HFF-Myc (cell line): Measurements from ENCODE around the gene ABCA13.

Experiments used
- DNase-seq: peaks from one replicate; pipeline ENCODE4 v3.0.0-alpha.2; 2011; ENCODE audit warnings: low read depth; ENCODE audit errors: extremely low read depth
- H3K4me3 ChIP-seq: replicated peaks from 2 replicates; pipeline ENCODE4 v1.5.1; 2011; ENCODE audit warnings: low read depth, mild to moderate bottlenecking, control low read depth, low read length
- CTCF ChIP-seq: IDR thresholded peaks from 2 replicates; pipeline ENCODE4 v1.5.1; 2012; ENCODE audit warnings: mild to moderate bottlenecking, low read depth, low read length, control low read depth; ENCODE audit errors: missing control alignments

The ABCA13 gene

GRCh38 chr7:48237354-48237753 is 66.1 kb downstream of the ABCA13 start:
- H3K4me3 ChIP-seq, result no peak overlapping the region
- TF ChIP-seq CTCF, result no peak

DNA sequence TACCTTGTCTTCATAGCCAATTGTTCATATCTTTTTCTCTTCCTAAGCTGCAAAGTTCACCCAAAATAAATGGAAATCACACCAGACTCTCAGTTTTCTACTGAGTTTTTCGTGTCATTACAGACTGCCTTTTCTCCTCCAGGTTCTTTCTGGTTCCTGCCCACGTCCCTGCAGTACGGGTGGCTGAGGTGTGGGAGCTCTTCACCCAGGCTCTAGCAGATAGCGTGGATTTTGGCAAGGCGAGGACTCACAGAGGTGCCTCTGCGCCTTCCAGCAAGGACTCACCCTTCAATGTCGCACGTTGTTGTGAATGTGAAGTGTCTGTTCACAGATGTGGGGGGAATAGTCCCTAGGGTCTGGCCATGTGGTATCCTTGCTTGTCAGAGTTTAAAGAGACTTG is 71.6 kb downstream of the ABCA13 start:
- TF ChIP-seq CTCF, result no peak
- no peak overlapping the region for H3K4me3 ChIP-seq
- no peak for DNase-seq

More at GRCh38 chr7:48237354-48237753, 66.1 kb downstream of the ABCA13 start:
- no peak for DNase-seq

DNA sequence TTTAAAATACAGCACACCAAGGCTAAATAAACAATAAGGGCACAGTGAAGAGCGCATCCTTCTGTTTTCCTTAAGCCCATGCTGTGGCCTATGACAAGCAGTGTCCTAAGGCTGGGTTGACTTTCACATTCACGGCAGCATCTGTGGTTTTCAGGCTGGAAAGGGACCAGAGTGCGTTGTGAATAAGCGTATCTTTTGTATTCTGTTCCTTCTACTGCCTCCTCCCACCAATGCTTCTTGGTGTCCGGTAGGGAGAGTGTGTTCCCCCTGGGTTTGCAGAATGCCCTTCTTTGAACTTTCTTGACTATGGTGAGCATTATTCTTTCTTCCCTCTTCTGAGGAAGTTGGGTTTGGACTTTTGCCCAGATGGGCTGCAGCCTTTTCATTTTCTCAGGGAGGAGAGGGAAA is 73.6 kb downstream of the ABCA13 start:
- no peak for DNase-seq
- H3K4me3 ChIP-seq, result no peak overlapping the region
- no peak for TF ChIP-seq CTCF

DNA sequence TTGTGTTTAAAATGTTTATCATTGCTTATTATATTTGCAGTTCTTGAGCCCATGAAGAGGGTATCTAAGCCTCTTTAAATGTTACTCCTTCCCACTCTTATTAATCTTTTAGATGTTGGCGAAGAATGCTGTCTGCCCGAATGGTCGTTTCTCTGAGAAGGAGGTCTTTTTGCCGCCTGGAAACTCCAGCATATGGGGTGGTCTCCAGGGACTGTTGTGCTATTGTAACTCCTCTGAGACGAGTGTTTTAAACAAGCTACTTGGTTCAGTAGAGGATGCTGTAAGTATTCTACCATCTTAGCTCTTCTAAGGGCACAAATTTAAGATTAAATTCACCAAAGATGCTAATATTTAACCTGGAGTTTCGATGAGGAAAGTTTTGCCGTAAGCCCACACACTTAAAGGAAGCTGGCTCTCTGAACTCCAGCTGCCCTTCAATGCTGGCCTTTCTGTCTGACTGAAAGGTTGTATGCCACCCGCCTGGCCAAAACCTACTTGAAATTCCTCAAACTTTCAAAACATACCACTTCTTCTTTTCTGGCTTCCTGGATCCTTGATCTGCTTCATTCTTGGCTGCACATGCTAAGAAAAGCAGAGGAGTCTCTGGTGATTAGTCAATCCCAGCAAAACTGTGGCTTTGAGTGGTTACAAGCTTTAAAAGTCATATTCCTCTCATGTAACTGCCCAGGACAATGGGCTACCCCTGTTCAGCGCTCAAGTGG is 74.7 kb downstream of the ABCA13 start:
- no peak for DNase-seq
- TF ChIP-seq CTCF, result no peak
- no peak overlapping the region for H3K4me3 ChIP-seq

DNA sequence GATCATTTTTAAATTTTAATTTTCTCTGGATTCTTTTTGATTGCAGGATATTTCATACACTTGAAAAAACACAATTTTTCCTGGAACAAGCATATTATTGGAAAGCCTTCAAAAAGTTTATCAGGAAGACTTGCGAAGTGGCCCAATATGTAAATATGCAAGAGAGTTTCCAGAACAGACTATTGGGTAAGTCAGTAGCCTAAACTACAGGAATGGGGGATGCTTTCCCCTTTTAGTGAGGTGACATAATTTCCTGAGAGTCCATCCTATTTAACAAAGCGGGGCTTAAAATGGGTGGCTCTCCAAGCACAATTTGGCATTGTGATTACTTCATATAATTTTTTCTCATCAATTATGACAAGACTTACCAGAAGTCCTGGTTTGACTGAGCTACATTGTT is 77.9 kb downstream of the ABCA13 start:
- H3K4me3 ChIP-seq, result no peak overlapping the region
- no peak for TF ChIP-seq CTCF
- DNase-seq, result no peak

- H3K4me3 ChIP-seq, result no peak overlapping the region
- no peak for TF ChIP-seq CTCF
- no peak for DNase-seq
Measured at GRCh38 chr7:48250441-48250951, 79.2 kb downstream of the ABCA13 start.

DNA sequence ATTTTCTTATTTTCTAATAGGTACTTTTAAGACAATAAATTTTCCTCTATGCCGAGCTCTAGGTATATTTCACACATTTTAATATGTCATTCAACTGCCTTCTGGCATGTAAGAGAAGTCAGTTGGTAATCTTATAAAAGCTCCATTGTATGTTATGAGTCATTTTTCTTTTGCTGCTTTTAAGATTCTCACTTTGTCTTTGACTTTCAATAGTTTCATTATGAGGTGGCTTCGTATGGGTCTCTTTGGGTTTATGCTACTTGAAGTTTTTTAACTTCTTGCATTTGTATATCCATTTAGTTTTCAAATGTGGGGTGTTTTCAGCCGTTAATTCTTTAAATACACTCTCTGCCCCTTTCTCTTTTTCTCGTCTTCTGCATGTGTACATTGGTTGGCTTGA is 80.5 kb downstream of the ABCA13 start:
- no peak for DNase-seq
- no peak for TF ChIP-seq CTCF
- no peak overlapping the region for H3K4me3 ChIP-seq
